HG03135 (cell line): ENCODE measurements around the gene ACOXL.

Source experiments
- ATAC-seq: cut with Tn5 transposase; IDR thresholded peaks from one replicate; pipeline ENCODE4 v1.9.1; 2021; ENCODE audit warnings: mild to moderate bottlenecking, moderate library complexity; ENCODE audit not compliant: unreplicated experiment

Gene ACOXL

DNA sequence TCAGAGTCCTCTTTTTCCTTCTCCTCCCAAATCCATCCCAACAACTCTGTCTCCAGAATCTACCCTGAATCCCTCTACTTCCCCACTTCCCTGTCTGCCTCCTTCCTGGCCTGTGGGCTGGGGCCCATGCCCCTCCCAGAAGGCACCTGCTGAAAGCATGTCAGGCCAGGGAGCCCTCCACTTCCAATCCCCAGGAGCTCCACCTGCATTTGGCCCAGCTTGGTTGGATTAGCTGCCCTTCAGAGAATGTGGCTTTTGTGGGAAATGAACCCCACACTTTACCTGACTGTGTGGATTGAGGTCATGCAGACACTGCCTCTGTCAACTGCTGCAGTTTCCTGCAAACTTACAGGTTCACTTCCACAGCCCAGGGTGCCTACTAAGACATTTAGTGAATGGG is 58.5 kb downstream of the ACOXL start:
- no peak for ATAC-seq

DNA sequence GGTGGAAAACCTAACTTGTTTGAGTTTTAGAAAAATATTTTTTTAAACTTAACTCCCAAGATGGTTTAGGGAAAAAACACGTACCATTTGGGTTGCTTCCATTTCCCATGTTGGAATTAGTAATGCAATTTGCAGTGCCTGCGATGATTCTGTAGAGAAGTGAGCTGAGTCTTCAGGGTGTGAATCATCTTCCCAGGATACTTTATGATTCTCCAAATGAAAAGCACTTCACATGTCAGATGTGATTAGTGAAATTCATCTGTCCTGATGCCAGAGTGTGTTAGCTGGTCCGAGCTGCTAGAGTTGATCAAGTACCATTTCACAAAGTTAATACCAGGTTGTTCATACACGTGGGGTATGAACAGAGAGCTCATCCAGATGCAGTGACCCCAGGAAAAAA is 59.1 kb downstream of the ACOXL start:
- ATAC-seq = no peak

DNA sequence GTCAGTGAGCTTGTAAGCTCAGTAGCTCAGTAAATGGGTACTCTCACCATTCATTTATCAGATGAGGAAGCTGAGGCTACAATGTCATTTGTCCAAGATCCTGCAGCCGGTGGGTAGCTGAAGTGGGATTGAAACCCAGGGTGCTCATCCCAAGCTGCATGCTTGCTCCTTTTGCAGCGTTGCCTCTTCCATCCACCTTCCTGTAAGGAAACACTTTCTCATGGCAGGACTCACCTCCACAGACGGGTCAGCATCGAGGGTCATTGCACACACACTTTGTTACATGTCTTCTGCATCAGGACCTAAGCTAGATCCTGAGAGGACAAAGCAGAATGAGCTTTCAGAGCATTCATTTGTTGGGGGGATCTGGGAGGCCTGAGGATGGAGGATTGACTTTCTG is 60.7 kb downstream of the ACOXL start:
- ATAC-seq = no peak

DNA sequence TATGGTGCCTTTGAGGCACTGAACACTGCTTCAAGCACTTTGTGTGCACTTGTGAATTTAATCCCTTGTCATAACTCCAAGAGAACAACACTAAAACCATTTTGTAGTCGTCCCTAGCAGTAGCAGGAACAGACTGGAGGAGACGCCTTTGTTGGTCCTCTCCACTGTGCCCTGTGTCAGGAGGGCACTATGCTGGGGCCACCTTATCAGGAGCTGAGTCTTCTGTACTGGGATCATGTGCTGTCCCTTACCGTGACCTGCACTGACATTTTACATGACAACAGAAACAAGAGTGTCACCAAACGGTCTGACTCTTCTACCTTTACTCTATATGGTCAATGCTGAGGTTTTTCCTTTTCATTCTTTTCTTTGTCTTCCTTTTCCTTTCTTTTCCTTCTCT is 62.0 kb downstream of the ACOXL start:
- ATAC-seq = no peak

DNA sequence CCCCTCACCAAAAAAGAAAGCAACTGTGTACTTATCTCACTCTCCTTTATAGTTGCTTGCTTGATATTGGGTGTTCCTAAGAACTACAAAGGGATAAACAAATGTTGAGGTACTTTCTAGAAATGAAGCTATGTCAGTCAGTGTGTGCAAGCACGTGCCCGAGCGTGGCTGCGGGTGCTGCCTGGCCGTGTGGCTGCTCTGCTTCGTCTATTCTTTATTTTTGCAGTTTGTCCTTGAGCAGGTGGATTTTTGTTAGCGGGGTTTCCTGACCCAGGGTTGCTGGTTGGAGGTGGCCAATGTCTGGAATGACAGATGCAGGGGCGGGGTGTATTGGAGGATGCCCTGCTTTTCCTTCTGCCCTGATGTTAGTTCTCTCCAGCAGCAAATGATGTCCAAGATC is 62.6 kb downstream of the ACOXL start:
- no peak for ATAC-seq

DNA sequence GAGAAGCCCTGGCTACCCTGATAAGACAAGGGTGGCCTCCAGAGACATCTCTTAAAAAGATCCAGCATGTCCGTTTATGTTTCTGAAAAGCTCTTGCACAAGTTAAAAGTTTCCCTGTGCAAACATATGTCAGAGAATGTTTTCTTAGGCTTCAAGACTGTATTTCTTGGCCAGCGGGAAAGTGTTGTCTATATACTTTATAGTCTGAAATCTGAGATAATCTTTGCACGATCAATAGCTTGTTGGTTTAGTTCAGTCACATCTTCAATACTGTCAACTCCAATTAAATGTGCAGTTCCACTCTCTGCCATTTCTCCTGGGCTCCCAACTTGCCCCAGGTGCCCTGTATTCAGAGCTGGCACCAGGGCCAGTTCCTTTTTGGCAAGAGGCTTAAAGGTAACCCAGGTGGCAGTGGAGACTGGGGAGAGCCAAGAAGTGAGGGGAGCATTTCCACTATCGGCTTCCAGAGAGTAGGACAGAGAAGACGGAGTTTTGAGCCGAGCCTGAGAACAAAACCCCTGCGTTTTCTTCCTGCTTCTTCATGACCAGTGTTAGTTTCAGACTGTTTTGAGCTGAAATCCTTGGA is 64.4 kb downstream of the ACOXL start:
- no peak for ATAC-seq

DNA sequence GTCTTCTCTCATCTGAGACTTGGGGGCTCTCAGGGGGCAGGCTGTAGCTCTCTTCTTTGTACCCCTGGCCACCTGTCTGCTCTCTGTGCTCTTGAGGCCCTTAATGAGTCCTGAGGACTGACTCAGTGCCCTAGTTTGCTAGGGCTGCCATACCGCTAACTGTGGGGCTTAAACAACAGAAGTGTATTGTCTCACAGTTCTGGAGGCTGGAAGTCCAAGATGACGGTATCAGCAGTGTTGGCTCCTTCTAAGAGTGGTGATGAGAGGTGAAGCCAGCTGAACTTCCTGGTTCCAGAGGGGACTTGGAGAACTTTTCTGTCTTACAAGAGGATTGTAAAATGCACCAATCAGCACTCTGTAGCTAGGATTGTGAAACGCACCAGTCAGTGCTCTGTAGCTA is 67.0 kb downstream of the ACOXL start:
- ATAC-seq = no peak

DNA sequence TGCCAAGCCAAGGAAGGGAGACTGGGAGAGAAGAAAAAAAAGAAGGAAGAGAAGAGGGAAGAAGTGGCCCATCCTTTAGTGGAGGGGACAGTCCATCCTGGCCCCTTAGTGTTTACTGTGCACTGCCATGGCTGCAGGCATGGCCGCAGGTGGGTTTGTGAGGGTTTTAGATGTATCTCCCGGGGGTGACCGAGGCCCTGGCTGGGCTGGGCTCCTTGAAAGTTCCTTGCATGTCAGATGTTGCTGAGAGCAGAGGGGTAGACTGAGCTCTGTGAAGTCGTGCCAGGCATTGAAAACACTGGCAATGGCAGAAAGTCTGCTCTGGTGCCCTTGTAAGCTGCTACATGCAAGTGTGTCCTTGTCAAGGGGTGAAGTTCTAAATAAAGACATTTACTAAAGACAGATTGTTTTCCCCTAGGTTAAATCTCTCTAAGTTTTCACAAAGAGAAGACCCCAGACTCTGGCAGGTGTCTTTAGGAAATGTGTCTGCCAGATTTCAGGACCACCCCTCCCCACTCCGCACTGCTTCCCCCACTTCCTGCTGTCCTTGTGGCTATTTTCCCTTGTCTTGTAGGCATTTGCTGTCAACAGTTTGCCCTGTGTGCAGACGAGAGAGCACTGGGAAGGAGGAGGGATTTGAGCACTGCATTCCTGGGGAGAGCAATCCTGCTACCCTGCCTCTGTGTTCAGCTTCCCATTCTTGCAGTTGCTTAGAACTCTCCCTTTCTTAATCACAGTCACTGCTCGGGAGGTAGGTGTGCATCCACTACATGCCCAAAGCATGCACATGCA is 68.4 kb downstream of the ACOXL start:
- no peak for ATAC-seq

DNA sequence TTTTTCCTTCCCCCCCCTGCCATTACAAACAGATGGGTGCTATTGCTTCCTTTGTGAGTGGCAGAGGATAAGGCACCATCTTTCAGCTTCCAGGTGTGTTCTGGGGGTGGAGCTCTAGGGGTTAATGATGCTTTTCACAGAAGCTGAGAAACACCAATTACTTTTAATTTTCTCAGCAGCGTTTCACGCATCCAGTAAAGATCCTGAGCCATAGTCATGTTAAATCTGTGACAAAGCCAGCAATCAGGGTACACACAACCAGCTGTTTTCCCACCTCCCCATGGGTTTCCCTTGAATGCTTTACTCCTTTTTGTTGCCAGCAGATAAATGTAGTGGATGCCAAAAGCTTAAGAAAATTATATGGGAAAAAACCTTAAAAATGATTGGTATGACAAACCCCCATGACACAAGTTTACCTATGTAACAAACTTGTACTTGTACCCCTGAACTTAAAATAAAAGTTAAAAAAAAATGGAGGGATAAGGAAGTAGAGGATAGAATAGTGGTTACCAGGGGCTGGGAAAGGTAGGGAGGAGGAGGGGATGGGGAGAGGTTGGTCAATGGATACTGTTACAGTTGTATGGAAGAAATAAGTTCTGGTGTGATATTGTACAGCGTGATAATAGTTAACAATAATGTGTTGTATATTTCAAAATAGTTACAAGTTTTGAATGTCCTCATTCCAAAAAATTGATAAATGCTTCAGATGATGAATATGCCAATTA is 70.0 kb downstream of the ACOXL start:
- ATAC-seq = no peak

DNA sequence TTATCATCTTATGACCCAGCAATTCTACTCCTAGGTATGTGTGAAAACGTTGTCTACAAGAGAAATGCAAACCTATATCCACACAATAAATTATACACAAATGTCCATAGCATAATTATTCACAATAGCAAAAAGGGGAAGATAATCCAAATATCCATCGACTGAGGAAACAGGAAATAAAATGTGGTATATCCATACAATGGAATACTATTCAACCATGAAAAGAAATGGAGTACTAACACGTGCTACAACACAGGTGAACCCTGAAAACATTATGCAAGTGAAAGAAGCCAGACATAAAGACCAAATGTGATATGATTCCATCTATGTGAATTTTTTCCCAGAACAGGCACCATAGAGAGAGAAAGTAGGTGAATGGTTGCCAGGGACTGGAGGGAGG is 72.1 kb downstream of the ACOXL start:
- ATAC-seq = no peak

DNA sequence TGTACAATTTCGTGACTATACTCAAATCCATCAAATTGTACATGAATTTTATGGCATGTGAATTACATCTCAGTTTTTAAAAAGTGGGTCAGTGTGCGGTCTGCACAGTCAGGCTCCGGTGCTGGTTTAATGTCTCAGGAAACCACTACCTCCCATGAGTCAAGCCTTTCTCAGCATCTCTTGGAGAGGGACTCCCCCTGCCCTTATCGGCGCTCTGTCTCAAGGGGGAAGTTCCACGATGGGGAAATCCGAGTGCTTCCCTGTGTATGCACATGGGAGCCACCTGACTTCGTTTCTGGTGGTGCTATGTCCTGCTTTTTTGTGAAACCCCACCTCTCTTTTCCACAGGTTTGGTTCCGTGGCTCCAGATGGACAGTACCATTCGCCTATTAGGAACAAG is 72.5 kb downstream of the ACOXL start:
- no peak for ATAC-seq

DNA sequence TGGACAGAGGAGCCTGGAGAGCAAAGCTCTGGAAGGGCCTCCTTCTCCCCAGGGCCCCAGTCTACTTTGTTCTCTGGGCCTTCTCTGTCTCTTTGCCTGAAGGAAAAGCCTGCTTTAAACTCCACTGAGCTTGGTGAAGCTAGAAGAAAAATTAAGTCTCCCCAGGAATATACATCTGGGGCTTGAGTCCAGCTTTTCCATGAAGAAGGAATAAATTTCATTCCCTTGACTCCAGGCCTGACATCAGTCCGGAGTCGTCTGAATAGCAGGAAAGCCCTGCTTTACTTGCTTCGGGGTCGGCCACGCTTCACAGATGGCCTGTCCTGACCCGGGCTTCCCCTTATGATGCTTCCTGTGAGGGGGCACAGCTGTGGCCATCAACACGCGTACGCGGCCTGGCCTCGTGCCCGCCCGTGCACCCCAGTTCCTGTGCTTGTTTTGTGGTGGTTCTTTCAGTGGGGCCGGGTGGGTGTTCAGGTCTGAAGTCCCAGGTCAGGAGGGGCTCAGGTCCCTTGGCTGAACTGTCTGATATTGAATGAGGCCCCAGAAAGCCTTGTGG is 73.6 kb downstream of the ACOXL start:
- ATAC-seq = peak; percentile 49

DNA sequence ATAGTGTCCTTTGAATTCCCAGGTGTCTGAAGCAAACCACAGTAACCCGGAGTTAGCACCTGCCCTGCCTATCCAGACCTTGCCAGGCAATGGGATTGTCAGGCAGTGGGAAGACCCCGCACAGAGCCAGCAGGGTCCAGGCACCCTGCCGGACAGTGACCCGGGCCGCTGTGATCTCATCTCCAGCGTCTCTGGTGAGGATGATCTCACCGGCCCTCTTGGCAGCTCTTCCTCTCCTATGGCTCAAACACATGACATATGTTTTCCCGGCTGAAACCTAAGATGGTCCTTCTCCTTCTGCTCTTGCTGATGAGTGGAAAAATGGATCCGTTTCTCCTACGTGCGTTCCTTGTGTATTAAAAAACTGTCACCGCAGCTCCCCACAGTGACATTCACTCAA is 75.1 kb downstream of the ACOXL start:
- ATAC-seq = no peak

DNA sequence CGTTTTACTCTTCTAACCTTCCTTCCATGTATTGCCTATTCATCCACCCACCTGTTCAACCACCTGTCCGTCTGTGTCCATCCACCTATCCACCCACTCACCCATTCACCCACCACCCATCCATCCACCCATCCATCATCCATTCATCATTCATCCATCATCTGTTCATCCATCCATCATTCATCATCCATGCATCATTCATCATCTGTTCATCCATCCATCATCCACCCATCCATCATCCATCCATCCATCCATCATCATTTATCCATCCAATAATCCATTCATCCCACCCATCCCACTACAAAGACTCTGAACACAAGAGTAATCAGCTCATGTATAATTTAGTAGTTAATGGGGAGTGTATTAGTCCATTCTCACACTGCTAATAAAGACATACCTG is 78.0 kb downstream of the ACOXL start:
- no peak for ATAC-seq

DNA sequence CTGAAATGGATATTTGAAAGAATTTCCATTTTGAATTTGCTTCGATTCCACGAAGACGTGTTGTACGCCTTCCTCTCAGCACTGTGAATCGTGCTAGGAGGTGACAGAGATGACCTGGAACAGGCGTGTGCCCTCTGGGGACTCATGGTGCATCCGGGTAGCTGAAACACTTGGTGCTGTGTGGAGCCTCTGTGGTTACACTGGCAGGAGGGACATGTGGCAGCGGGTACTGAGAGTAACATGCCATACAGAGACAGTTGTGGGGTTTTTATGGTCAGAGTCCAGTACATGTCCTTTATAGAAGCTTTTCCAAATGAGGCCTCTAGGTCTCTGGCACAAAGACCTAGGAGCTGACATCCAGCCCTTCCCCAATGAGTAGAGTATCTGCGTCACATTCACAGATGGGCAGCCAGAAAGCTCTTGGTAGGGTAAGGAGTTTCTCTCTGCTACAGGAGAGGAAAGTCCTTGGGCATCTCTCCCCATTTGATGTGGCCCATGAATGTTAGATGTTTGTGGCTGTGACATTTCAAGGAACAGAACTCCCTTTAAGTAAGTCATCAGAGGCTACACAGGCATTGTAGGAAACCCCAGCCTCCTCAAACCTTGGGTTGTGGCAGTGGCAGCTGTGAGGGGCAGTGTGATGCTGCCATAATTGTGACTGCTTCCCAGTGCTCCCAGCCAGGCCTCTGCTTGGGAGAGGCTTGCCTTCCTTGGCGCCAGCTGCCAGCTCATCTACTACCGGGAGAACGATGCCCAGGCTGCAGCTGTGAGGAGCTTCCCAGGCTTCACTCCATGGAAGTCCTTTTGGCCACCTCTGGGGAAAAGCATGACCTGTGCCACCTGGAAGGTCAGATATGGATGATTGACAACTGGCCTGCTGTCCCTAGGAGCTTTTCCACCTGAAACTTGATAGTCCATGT is 80.6 kb downstream of the ACOXL start:
- no peak for ATAC-seq

DNA sequence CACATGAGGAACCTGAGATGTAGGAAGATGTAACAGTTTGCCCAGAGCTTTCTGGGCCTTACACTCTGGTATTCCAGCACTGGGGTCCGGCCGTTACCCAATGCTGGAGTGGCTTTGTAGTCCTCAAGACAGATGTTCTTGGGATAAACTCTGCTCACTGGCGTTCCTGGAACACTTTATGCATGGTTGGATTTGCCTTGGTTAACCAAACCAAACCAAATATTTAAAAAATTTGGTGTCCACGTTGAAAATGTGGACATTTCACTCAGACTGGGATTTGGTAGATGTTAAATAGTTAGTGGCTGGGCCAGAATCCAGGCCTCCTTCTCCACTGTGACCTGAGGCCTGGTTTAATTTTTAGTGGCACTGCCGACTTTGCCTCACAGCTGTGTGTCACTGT is 81.5 kb downstream of the ACOXL start:
- ATAC-seq = no peak

DNA sequence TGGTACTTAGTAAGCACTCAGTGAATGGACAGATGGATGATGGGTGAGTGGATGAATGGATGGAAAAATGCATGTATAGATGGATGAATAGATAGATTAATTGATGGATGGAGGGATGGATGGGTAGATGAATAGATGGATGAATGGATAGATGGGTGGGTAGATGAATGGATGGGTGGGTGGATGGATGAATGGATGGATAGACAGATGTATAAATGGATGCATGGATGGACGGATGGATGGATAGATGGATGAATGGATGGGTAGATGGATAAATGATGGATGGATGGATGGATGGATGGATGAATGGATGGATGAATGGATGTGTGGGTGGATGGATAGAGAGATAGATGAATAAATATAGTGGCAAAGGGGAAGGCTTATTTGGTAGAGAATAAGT is 83.6 kb downstream of the ACOXL start:
- no peak for ATAC-seq

DNA sequence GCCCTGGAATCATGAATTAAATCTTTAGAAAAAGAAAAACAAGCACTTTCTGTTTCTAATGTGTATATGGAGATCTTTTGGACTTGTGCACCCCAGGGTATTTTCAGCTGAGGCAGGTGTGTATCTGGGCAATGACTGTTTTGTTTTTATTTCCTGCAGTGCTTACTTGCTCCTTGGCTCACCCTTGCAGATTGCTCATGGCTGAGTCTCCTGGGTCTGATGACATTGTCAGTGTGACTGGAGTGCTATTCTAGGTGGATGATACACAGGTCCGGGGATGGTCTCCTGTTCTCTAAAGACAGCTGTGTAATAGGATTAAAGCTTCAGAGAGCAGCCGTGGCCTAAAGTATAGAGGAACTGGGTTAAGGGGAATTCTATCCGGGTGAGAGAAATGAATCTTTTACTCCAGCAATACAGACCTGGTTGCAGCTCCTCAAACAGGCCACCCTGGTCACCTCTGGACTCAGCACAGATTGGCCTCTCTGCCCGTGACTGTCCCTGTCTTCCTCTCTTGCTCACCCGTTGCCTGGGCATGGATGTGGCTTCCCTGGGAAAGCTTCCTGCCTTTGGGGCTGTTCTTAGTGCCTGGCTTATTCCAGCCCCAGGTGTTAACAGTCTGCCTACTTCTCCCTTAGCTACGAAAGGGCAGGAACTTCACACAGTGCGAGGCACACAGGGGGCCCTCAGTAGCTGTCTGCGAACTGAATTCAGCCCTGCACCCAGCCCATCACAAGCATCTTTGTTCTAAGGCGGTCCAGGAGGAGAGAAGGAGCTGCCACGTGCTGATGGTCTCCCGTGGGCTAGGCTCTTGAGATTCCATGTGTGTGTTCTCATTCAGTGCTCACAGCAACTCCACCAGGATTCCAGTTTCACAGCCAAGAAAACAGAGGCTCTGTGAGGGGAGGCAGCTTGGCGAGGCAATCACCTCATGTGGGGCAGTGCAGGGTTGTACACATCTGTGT is 84.3 kb downstream of the ACOXL start:
- no peak for ATAC-seq

DNA sequence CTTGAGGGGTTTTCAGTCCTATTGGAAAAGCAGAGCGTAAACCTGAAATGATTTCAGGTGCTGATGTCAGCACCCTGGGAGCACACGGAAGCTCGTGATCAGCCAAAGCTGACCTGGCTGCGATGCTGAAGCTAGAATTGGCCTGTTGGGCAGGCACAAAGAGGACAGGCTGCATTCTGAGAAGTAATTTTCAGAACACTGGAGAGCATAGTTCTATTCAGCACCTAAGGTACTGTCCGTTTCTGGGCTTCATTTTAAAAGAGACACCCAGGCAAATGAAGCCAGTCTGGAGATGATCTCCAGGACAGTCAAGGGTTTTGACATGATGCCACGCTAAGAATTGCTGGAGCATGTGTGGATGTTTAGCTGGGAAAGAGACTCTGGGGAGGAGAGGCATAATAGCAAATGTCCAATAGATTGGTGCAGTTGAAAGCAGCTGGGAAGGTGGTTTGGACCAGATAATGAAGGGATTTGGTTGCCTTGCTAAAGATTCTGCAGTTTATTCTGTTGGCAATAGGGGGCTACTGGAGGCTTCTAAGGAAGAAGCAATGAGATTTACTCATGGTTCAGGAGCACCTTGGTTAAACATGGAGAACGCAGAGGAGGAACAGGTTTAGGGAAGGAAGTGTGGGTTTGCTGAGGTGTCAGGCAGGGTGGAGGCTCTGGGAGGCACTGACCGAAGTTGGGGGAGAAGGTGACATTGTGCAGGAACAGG is 86.6 kb downstream of the ACOXL start:
- no peak for ATAC-seq
